Adipose tissue (tissue), 3 donors: ENCODE data around the gene IFNAR1. TPM values are rescaled to one million over a fixed set of nuclear protein-coding genes. Genes with fewer than 3 reads are reported as not detected.

ENCODE experiments used
- H3K27ac ChIP-seq: one replicate; pipeline ENCODE4 v1.5.1; 2013; ENCODE audit warnings: low read depth, low read length
- WGBS, 3 donors: extraction: QIAGEN DNeasy Blood & Tissue Kit; methylation state at CpG; one replicate each; pipeline ENCODE4 v1.1.7; 2013; 5-methylcytosine and 5-hydroxymethylcytosine counted together
- polyA plus RNA-seq, 3 donors: library from polyadenylated mRNA; stranded (reverse); fragments of 200-250 nt; gene quantifications; one replicate each; pipeline ENCODE4 v1.2.3, GENCODE V29; 2013
- donor health status: healthy with polysubstance abuse.
- donor health status: Bipolar disorder and iron deficiency.
- donor health status: healthy.

Gene IFNAR1
- polyA plus RNA-seq, 3 donors, result 18.3 to 56.9 (median 26.0) TPM

GRCh38 chr21:33387294-33387693 lies 62.5 kb downstream of the IFNAR1 start:
- 86 to 95% (median 93%) methylated on average over 6 of the region's 6 CpGs for WGBS, 3 donors
- no peak overlapping the region for H3K27ac ChIP-seq

GRCh38 chr21:33388188-33388587 lies 63.4 kb downstream of the IFNAR1 start:
- WGBS, 3 donors, result 59 to 87% (median 69%) methylated on average over 4 of the region's 4 CpGs

GRCh38 chr21:33390479-33390878 lies 65.7 kb downstream of the IFNAR1 start:
- no peak overlapping the region for H3K27ac ChIP-seq
- WGBS, 3 donors, result 75 to 90% (median 89%) methylated on average over 5 of the region's 5 CpGs

More at GRCh38 chr21:33388188-33388587, 63.4 kb downstream of the IFNAR1 start:
- H3K27ac ChIP-seq, result no peak overlapping the region

GRCh38 chr21:33391656-33392055 lies 66.9 kb downstream of the IFNAR1 start:
- 63 to 86% (median 67%) methylated on average over 6 of the region's 6 CpGs for WGBS, 3 donors
- no peak overlapping the region for H3K27ac ChIP-seq

- no peak overlapping the region for H3K27ac ChIP-seq
- 76 to 88% (median 80%) methylated on average over 11 of the region's 11 CpGs for WGBS, 3 donors
Observed at GRCh38 chr21:33392284-33392985, 67.7 kb downstream of the IFNAR1 start.

GRCh38 chr21:33393348-33393747 lies 68.6 kb downstream of the IFNAR1 start:
- no peak overlapping the region for H3K27ac ChIP-seq
- WGBS, 3 donors, result 39 to 70% (median 55%) methylated on average over 5 of the region's 5 CpGs

GRCh38 chr21:33394260-33394659 lies 69.5 kb downstream of the IFNAR1 start:
- WGBS, 3 donors, result 48 to 84% (median 70%) methylated on average over 8 of the region's 8 CpGs
- peak overlapping the region; percentile 39 for H3K27ac ChIP-seq

GRCh38 chr21:33395891-33396331 lies 71.1 kb downstream of the IFNAR1 start:
- H3K27ac ChIP-seq, result no peak overlapping the region
- WGBS, 3 donors, result 66 to 72% (median 70%) methylated on average over 6 of the region's 6 CpGs

- WGBS, 3 donors, result 74 to 86% (median 75%) methylated on average over 6 of the region's 6 CpGs
Observed at GRCh38 chr21:33396436-33396835, 71.7 kb downstream of the IFNAR1 start.

GRCh38 chr21:33396951-33397350 lies 72.2 kb downstream of the IFNAR1 start:
- 44 to 80% (median 45%) methylated on average over 5 of the region's 5 CpGs for WGBS, 3 donors
- no peak overlapping the region for H3K27ac ChIP-seq

More at GRCh38 chr21:33396436-33396835, 71.7 kb downstream of the IFNAR1 start:
- H3K27ac ChIP-seq, result no peak overlapping the region

GRCh38 chr21:33397717-33398116 lies 72.9 kb downstream of the IFNAR1 start:
- H3K27ac ChIP-seq, result no peak overlapping the region
- WGBS, 3 donors, result 83 to 96% (median 91%) methylated on average over 3 of the region's 3 CpGs

- WGBS, 3 donors, result 80 to 92% (median 87%) methylated on average over 5 of the region's 5 CpGs
- no peak overlapping the region for H3K27ac ChIP-seq
Observed at GRCh38 chr21:33398361-33398760, 73.6 kb downstream of the IFNAR1 start.

GRCh38 chr21:33401630-33401992 lies 76.8 kb downstream of the IFNAR1 start:
- 45 to 86% (median 48%) methylated on average over 6 of the region's 6 CpGs for WGBS, 3 donors
- no peak overlapping the region for H3K27ac ChIP-seq

- H3K27ac ChIP-seq, result peak overlapping the region; percentile 100
- 31 to 58% (median 33%) methylated on average over 42 to 45 of the region's 45 CpGs for WGBS, 3 donors
Observed at GRCh38 chr21:33402001-33402979, 77.5 kb downstream of the IFNAR1 start.

- peak within 1 kb of the TSS; percentile 100 for H3K27ac ChIP-seq
- WGBS, 3 donors, result 0% methylated on average over 63 to 89 of the region's 89 CpGs
Observed at GRCh38 chr21:33403128-33403785, 78.5 kb downstream of the IFNAR1 start, which contains the start of gene IFNGR2. TSS of gene IFNGR2 (plus strand) at chr21:33403413. CDS start at chr21:33403544, 131 bp downstream.

GRCh38 chr21:33403786-33404585 lies 79.2 kb downstream of the IFNAR1 start:
- WGBS, 3 donors, result 1 to 4% (median 2%) methylated on average over 43 to 47 of the region's 47 CpGs

GRCh38 chr21:33406493-33406892 lies 81.7 kb downstream of the IFNAR1 start:
- no peak overlapping the region for H3K27ac ChIP-seq
- 63 to 66% (median 66%) methylated on average over 5 of the region's 5 CpGs for WGBS, 3 donors

More at GRCh38 chr21:33403786-33404585, 79.2 kb downstream of the IFNAR1 start:
- H3K27ac ChIP-seq, result peak overlapping the region; percentile 100
